Gastroesophageal sphincter (tissue), 3 donors: ENCODE measurements around the gene HS1BP3.

Experiments used
- EP300 ChIP-seq: sonication (generic); formaldehyde crosslinking; IDR thresholded peaks from one replicate; pipeline ENCODE4 v1.6.1; 2017; ENCODE audit warnings: antibody characterized with exemption, mild to moderate bottlenecking
- POLR2A ChIP-seq, 2 donors: fragments of 450-650 bp; IDR thresholded peaks; one replicate each; pipeline ENCODE4 v1.6.1; 2017; ENCODE audit warnings: antibody characterized with exemption in 2 of 2, mild to moderate bottlenecking in 2 of 2, moderate library complexity in 1 of 2
- POLR2AphosphoS5 ChIP-seq: sonication (generic); formaldehyde crosslinking; IDR thresholded peaks from one replicate; pipeline ENCODE4 v1.6.1; 2017; ENCODE audit warnings: antibody characterized with exemption
- TF ChIP-seq, protein P1 (sequence below), 4 experiments: fragments of 200-600 bp in 2 of 4; fragments of 450-650 bp in 2 of 4; sonication (generic) in 1 of 4; IDR thresholded peaks; one replicate each; pipeline ENCODE4 v1.5.1; 2017 to 2019; ENCODE audit warnings: antibody characterized with exemption in 4 of 4, mild to moderate bottlenecking in 2 of 4, moderate library complexity in 2 of 4

DNA sequence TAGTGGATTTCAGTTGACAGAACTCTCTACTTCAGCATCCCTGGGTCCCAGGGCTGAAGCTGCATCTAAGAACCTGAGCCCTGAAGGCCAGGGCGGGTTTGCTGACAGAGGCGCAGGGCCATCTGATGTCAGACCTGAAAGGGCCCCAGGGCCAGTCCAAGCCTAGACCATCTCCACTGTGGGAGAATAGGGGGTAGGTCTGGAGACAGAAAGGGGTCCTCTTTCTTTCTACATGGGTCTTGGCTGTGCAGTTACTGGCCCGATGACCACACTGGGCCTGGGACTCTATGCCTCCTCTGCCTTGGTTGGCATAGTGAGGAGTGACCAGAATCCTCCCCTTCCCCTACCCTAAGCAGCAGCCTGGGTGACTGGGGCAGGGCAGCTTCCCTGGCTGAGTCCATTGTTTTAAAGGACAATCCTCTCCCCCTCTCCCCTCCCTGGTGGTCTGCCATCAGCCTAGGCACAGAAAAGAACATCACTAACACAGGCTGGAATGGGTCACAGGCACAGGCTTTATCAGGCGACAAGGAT is 34.5 kb downstream of the HS1BP3 start:
- TF ChIP-seq, protein P1, sequence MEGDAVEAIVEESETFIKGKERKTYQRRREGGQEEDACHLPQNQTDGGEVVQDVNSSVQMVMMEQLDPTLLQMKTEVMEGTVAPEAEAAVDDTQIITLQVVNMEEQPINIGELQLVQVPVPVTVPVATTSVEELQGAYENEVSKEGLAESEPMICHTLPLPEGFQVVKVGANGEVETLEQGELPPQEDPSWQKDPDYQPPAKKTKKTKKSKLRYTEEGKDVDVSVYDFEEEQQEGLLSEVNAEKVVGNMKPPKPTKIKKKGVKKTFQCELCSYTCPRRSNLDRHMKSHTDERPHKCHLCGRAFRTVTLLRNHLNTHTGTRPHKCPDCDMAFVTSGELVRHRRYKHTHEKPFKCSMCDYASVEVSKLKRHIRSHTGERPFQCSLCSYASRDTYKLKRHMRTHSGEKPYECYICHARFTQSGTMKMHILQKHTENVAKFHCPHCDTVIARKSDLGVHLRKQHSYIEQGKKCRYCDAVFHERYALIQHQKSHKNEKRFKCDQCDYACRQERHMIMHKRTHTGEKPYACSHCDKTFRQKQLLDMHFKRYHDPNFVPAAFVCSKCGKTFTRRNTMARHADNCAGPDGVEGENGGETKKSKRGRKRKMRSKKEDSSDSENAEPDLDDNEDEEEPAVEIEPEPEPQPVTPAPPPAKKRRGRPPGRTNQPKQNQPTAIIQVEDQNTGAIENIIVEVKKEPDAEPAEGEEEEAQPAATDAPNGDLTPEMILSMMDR (IDR thresholded peaks at IDR 0.05): no peak
- TF ChIP-seq POLR2A (IDR thresholded peaks at IDR 0.05) (no peak), POLR2AphosphoS5 (no peak), EP300 (no peak)
